Erythroblast (primary cell): ENCODE measurements around the gene EGLN3.

ENCODE experiments used
- GATA1 ChIP-seq: IDR thresholded peaks from 2 replicates; pipeline ENCODE4 v1.6.1; 2011; ENCODE audit warnings: low read depth, mild to moderate bottlenecking, control low read depth, low read length, moderate library complexity
- POLR2A ChIP-seq: IDR thresholded peaks from 2 replicates; pipeline ENCODE4 v1.6.1; 2011; ENCODE audit warnings: mild to moderate bottlenecking, low read length

GRCh38 chr14:33993246-33993645 lies 42.4 kb upstream of the EGLN3 start:
- TF ChIP-seq POLR2A (no peak), GATA1 (no peak)
